ENCODE measurements around the gene TTLL11. TPM values are rescaled to one million over a fixed set of nuclear protein-coding genes. Genes with fewer than 3 reads are reported as not detected.
A peak's percentile ranks its signal among the peaks of the same experiment; 100 is the strongest.

TTLL11 gene
- total RNA-seq, 2 experiments from 2014 or later: 0.56 to 1.4 TPM

- H3K9me3 Mint-ChIP-seq: no peaks in the 10 kb centered on the region
- DNase-seq (no peak), ATAC-seq (no peak)
- no peaks in the 10 kb centered on the region for H3K36me3 Mint-ChIP-seq (ENCODE audit: low read depth)
- ChIA-PET CTCF (no interaction called here), POLR2A (no interaction called here)
- no peak overlapping the region for H3K4me3 Mint-ChIP-seq
- no peaks in the 10 kb centered on the region for H3K27me3 Mint-ChIP-seq
- H3K4me1 Mint-ChIP-seq (ENCODE audit: low read depth): peaks cover 8% of the 10 kb centered on the region
- no peak overlapping the region for H3K27ac Mint-ChIP-seq
- intact Hi-C loops (cut with micrococcal nuclease): no loop called here
- TF ChIP-seq, protein P1, sequence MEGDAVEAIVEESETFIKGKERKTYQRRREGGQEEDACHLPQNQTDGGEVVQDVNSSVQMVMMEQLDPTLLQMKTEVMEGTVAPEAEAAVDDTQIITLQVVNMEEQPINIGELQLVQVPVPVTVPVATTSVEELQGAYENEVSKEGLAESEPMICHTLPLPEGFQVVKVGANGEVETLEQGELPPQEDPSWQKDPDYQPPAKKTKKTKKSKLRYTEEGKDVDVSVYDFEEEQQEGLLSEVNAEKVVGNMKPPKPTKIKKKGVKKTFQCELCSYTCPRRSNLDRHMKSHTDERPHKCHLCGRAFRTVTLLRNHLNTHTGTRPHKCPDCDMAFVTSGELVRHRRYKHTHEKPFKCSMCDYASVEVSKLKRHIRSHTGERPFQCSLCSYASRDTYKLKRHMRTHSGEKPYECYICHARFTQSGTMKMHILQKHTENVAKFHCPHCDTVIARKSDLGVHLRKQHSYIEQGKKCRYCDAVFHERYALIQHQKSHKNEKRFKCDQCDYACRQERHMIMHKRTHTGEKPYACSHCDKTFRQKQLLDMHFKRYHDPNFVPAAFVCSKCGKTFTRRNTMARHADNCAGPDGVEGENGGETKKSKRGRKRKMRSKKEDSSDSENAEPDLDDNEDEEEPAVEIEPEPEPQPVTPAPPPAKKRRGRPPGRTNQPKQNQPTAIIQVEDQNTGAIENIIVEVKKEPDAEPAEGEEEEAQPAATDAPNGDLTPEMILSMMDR (IDR thresholded peaks at IDR 0.05): no peak
These were observed 199.3 kb downstream of the TTLL11 start for GRCh38 chr9:121893786-121894185.

GRCh38 chr9:121892706-121893105 is 200.4 kb downstream of the TTLL11 start:
- intact Hi-C loops (cut with micrococcal nuclease): no loop called here
- Mint-ChIP-seq H3K4me3 (no peak overlapping the region), H3K36me3 (ENCODE audit: low read depth) (no peaks in the 10 kb centered on the region), H3K4me1 (ENCODE audit: low read depth) (peaks cover 16% of the 10 kb centered on the region), H3K27ac (no peak overlapping the region), H3K9me3 (no peaks in the 10 kb centered on the region), H3K27me3 (no peaks in the 10 kb centered on the region)
- ChIA-PET POLR2A (interaction anchor here (1.2 kb wide), 1 partner anchor 14 kb away, joined by 4 read pairs; no protein-coding TSS in a partner anchor), CTCF (no interaction called here)
- ATAC-seq (no peak), DNase-seq (no peak)
- TF ChIP-seq, protein P1 (IDR thresholded peaks at IDR 0.05): no peak

DNA sequence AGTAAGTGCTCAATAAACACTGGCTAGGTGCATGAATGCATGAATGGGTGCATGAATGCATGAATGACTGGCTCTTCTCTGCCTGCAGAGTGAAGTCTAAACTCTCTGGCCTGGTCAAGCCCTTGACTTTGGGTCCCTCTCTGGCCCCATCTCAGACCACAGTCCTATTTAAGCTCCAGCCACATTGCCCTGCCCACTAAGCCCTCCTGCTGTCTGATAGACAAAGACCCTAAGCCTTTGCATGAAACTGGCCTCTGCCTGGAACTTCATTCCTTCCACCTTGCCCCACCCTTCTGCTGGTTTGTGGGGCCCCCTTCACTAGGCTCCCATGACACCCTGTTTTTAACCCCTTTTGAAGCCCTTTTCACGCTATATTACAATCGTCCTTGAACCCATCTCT is 202.4 kb downstream of the TTLL11 start:
- Mint-ChIP-seq H3K4me1 (ENCODE audit: low read depth) (peaks cover 30% of the 10 kb centered on the region), H3K27me3 (no peaks in the 10 kb centered on the region), H3K9me3 (no peaks in the 10 kb centered on the region), H3K36me3 (ENCODE audit: low read depth) (no peaks in the 10 kb centered on the region), H3K27ac (no peak overlapping the region), H3K4me3 (no peak overlapping the region)
- intact Hi-C loops (cut with micrococcal nuclease): no loop called here
- no peak for DNase-seq
- ChIA-PET CTCF (no interaction called here), POLR2A (no interaction called here)
- TF ChIP-seq, protein P1 (IDR thresholded peaks at IDR 0.05): no peak
- ATAC-seq: no peak

GRCh38 chr9:121889990-121890563 is 203.0 kb downstream of the TTLL11 start:
- intact Hi-C loops (cut with micrococcal nuclease): no loop called here
- no peak overlapping the region for H3K27ac Mint-ChIP-seq
- POLR2A ChIA-PET: no interaction called here
- CTCF ChIA-PET: no interaction called here
- no peaks in the 10 kb centered on the region for H3K36me3 Mint-ChIP-seq (ENCODE audit: low read depth)
- no peaks in the 10 kb centered on the region for H3K9me3 Mint-ChIP-seq
- ATAC-seq (no peak), DNase-seq (no peak)
- H3K4me1 Mint-ChIP-seq (ENCODE audit: low read depth): peaks cover 36% of the 10 kb centered on the region
- no peaks in the 10 kb centered on the region for H3K27me3 Mint-ChIP-seq
- no peak overlapping the region for H3K4me3 Mint-ChIP-seq
- TF ChIP-seq, protein P1 (IDR thresholded peaks at IDR 0.05): no peak

GRCh38 chr9:121888438-121888775 is 204.7 kb downstream of the TTLL11 start:
- Mint-ChIP-seq H3K4me3 (no peak overlapping the region), H3K4me1 (ENCODE audit: low read depth) (peaks cover 44% of the 10 kb centered on the region), H3K9me3 (no peaks in the 10 kb centered on the region), H3K27ac (no peak overlapping the region), H3K27me3 (no peaks in the 10 kb centered on the region), H3K36me3 (ENCODE audit: low read depth) (no peaks in the 10 kb centered on the region)
- DNase-seq (peak; percentile 26), ATAC-seq (no peak)
- intact Hi-C loops (cut with micrococcal nuclease): no loop called here
- CTCF ChIA-PET: no interaction called here
- TF ChIP-seq, protein P1 (IDR thresholded peaks at IDR 0.05): no peak
- POLR2A ChIA-PET: no interaction called here

Data from activated CD8-positive, alpha-beta T cell treated with anti-CD3 and anti-CD28 coated beads for 36 hours (primary cell).